D341Med (cell line): Measurements from ENCODE around the gene SELENOP.
"Not testable (repeated sequence)": the region's sequence is repeated elsewhere in the genome, so short reads cannot be mapped to it uniquely, and the experiment has no call there.

Source experiments
- DNase-seq: peaks from one replicate; pipeline ENCODE4 v3.0.0; 2012; ENCODE audit warnings: low spot score

Gene SELENOP

GRCh38 chr5:42826757-42827515 is 15.2 kb upstream of the SELENOP start:
- no peak for DNase-seq

- no peak for DNase-seq
Observed at GRCh38 chr5:42825422-42826148, 13.9 kb upstream of the SELENOP start.

GRCh38 chr5:42824347-42824976 is 12.8 kb upstream of the SELENOP start:
- no peak for DNase-seq

- no peak for DNase-seq
Observed at GRCh38 chr5:42822548-42822947, 10.9 kb upstream of the SELENOP start.

DNA sequence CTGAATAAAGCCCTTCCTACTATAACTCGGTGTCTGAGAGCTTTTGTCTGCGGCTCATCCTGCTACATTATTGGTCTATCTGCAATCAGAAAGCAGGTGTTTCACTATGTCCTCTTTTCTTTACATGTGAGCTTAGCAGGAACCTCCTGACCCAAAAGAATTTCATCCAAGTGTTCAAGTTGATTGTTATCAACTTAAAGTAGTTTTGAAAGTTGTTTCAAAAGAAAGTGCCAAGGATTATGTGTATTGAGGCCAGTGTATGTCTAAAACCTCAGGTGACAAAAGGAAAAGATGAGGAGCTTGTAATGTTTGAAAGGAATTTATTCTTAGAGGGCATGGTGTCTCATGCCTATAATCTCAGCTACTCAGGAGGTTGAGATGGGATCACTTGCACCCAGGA is 8.1 kb upstream of the SELENOP start:
- DNase-seq: no peak

DNA sequence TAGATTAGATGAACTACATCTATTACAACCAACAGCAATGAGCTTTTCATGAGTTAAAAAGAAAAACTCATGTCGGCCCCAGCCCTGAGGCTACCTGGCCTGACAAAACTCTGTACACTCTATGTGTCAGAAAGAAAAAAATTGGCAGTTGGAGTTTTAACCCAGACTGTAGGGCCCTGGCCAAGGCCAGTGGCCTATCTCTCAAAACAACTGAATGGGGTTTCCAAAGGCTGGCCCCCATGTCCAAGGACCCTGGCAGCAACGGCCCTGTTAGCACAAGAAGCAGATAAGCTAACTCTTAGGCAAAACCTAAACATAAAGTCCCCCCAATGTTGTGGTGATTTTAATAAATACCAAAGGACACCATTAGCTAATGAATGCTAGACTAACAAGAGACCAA is 4.9 kb upstream of the SELENOP start:
- not testable (repeated sequence) for DNase-seq

DNA sequence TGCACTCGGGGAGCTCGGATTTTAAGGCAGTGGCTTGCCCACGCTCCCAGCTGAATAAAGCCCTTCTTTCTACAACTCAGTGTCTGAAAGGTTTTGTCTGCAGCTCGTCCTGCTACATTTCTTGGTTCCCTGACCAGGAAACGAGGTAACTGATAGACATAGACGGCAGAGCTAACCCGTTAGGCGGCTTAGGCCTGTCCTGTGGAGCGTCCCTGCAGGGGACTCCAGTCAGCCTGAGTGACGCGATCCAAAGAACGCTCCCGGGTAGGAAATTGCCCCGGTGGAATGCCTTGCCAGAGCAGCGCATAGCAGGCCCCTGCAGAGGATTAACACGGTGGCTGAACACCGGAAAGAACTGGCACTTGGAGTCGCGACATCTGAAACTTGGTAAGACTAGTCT is 1.8 kb upstream of the SELENOP start:
- DNase-seq: no peak

DNA sequence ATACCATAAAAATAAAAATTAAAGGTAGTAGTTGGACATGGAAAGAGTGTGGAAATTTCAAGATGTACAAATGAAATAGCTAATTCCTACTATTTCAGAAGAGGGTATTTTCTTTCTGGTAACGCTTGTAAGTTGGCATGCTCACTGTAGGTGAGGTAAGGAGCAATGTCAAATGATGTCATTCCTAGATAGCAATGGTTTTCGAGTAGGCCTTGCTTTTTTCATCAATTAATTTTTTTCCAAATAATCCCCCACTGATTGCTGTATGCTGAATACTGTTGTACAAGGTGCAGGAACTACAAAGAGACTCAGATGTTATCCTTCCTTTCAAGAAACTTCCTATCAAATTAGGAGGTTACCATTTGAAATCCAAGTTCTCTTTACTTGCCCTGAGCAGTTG is 928 bp upstream of the SELENOP start:
- no peak for DNase-seq

DNA sequence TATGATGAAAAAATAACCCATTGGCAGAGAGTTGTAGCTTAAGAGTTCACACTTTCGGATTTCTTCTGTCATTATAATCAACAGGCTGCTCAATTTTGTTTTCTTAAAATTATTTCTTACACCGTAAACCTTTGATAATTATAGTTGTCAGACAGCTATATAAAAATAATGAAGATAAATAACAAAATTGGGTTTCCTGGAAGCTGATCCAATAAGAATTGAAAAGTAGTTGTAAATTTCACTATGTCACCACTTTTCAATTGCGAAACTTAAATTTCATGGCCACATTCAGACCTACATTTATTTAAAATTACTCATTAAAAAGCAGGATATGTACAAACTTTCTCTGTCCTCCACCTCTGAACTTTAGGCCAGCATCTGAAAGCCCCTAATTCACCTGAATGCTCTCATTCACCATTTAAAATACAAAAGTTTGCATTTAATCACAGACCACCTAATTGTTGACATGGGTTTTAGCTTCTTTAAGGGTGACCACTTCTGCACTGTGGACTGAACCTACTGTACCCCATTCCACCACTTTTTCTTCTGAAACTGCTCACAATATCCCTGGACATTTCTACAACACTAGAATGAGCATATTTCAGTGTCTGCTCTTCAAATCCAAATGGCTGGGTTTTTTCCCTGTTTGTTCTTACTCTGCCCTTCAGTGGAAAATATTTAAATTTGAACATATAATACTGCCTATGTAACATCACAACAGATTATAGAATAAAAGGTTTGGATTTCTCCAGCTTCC is 680 bp downstream of the SELENOP start:
- no peak for DNase-seq

DNA sequence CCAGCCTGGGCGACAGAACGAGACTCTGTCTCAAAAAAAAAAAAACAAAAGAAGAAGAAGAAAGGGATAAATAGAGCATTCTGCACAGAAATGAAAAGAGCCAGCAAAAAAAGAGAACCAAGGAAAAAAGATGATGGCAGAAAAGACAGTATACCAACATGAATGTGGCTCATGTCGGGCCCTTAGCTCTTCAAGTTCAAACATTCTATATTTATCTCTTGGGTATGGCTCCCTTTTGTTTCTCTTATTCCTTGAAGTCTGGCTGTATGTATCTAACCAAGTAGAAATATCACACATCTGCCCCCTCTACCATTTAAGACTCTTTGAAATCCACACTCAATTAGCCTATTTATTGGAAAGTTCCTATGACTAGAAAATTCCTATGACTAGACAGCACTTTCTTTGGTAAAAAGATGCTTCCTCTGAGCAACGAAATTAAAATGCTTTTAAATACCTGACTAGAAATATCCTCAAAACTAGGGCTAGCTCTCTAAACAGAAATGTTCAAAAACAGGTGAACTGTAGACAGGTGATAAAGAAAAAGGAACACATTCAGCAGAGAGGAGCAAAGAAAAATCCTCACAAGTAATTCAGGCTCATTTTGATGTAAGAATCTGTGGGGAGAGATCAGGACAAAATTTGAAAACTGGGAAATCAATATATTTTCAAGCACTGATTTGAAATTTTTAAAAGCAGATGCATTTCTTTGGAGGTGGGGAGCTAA is 2.6 kb downstream of the SELENOP start:
- no peak for DNase-seq

DNA sequence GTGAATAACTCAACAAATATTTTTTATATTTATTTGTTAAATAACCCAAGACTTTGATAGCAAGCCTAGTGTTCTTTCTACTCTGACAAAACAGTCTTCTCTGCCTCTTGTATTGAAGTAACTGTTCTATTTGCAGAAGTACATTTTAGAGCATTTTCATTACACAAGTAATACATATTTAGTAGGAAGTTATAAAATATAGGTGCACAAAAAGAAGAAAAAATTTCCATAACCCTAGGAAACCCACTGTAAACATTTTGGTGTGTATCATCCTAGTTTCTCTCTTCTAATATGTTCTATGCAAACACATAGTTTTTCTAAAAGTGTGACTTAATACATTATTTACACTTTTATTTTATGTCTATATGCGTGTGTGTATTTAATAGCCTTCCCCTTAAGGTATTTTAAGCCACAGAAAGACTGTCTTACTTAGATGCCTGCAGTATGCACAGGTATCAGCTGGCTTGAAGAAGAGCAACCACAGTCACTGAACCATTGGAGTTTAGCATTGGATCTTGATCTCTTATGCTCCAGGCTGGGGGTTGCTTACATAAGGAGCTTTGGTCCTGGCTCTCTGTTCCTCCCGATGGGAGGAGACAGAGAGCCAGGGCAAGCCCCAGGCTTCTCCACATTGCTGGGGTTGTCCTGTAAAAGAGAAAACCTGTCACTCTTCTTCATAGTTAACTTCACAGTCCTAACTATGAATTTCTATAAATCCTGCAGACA is 3.8 kb downstream of the SELENOP start:
- no peak for DNase-seq

GRCh38 chr5:42806701-42807262 is 4.9 kb downstream of the SELENOP start:
- DNase-seq: no peak

DNA sequence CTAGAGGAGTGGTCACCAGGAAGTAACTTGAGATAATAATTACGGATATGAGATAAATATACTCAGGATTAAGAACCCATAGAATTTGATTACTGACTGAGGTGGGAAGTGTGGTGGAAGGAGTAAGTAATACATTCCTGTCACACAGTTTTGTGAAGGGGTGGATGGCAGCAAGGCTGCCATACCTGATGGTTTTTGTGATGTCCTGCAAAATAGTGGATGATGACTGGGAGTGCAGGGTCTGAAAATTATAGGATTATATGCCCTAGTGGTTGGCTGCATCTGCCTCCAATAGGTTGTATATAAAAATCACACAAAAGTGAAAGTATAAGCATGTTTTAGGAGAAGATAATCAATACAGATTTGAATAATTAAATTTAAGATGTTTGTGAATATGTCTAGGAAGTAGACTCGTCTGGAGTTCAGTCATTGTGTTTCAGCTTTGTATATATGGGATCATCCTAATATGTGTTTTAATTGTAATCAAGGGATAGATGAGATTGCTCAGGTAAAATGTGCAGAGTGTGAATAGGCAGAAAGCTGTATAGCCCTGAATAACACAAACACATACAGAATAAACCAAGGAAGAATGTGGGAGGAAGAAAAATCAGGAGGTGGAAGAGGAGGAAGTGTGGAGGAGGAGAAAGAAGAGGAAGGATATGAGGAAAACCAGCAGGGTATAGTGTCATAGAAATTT is 5.5 kb downstream of the SELENOP start:
- no peak for DNase-seq

- DNase-seq: no peak
Observed at GRCh38 chr5:42804717-42805339, 6.9 kb downstream of the SELENOP start.

DNA sequence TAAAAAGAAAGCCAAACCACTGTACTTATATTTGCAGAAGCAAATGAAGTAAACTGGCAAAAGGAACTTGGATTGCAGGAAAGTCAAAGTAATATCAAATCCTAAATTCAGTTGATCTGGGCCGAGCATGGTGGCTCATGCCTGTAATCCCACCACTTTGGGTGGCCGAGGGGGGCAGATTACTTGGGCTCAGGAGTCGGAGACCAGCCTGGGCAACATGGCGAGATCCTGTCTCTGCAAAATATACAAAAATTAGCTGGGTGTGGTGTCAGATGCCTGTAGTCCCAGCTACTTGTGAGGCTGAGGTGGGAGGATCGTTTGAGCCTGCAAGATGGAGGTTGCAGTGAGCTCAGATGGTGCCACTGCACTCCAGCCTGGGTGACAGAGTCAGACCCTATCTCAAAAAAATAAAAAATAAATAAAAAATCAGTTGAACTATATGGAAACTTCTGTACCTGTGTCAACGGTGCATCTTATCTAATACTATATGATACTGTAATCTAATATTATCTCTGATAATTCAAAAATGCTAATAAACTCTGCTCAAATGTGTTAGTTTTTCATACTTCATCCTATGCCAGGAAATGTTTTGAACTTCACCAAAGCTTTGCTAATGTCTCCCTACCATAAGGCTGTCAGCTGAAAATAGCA is 10.1 kb downstream of the SELENOP start:
- no peak for DNase-seq

DNA sequence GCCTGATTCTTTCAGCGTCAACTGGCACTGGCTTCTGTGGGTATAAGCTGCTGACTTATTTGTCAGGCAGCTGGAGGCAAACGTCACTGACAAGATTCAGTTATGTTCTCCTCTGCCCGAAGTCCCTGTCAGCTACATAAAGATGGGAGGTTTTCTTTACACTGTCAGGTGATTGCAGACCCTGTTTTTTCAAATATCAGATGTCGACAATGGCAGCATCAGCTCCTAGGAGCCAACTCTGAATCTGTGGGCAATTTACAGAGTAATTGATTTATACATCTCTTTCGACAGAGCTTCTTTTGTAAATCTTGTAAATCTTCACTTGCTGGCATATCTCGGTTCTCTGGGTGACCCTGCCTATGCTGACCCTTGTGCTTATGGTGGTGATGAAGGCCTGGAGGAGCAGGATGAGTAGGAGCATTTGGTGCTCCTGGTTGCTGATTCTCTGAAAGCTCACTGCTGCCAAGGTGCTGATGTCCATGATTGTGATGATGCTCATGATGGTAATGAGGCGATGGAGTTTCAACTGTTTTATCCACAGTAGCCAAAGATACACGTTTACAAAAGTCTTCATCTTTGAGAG is 10.9 kb downstream of the SELENOP start:
- DNase-seq: no peak

DNA sequence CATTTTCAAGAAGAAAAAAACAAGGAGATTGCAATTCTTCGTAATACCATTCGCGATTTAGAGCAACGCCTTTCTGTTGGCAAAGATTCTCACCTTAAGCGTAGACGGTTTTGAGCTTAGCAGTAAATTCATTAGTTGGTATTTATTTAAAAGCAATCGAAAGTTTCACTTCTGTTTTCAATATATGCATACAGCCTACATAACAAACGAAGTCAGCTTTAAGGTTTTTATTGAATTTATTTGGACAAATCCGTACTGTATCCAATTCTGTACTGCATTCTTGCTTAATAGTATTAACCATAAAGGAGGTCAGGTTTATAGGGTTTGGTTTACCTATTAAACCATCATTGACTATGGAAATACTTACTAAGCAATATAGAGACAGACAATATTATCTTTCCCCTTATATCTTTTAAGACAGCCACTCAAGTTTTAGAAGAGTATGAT is 12.0 kb downstream of the SELENOP start:
- no peak for DNase-seq

- no peak for DNase-seq
Observed at GRCh38 chr5:42799241-42799608, 12.5 kb downstream of the SELENOP start.
